OCI-LY1 (cell line): ENCODE measurements around the gene PATJ.

Experiments
- H2AFZ ChIP-seq: fragments of 200-600 bp; sonication (generic), shearing (Covaris generic); 2 replicates; pipeline ENCODE4 v1.6.0; 2014; ENCODE audit warnings: antibody characterized with exemption, mild to moderate bottlenecking, low read length
- H3F3A ChIP-seq: fragments of 200-600 bp; sonication (generic), shearing (Covaris generic); 2 replicates; pipeline ENCODE4 v1.6.0; 2014; ENCODE audit warnings: mild to moderate bottlenecking, antibody characterized with exemption, low read length, moderate library complexity; ENCODE audit not compliant: insufficient read depth
- H3K27ac ChIP-seq: fragments of 200-600 bp; sonication (generic); 2 replicates; pipeline ENCODE4 v1.5.1; 2014; ENCODE audit warnings: low read length, mixed run types, mild to moderate bottlenecking, low read depth; ENCODE audit not compliant: poor library complexity, severe bottlenecking
- H3K27me3 ChIP-seq: fragments of 200-600 bp; sonication (generic); 2 replicates; pipeline ENCODE4 v1.6.0; 2014; ENCODE audit warnings: antibody characterized with exemption, mild to moderate bottlenecking, low read length, moderate library complexity; ENCODE audit not compliant: insufficient read depth
- H3K36me3 ChIP-seq: fragments of 200-600 bp; sonication (generic); 2 replicates; pipeline ENCODE4 v1.6.1; 2014; ENCODE audit warnings: mild to moderate bottlenecking, antibody characterized with exemption, low read length, moderate library complexity, mixed read lengths; ENCODE audit not compliant: insufficient read depth
- H3K4me1 ChIP-seq: fragments of 200-600 bp; sonication (generic); 2 replicates; pipeline ENCODE4 v1.5.1; 2014; ENCODE audit warnings: mild to moderate bottlenecking, low read length, moderate library complexity; ENCODE audit not compliant: insufficient read depth, severe bottlenecking
- H3K4me2 ChIP-seq: fragments of 200-600 bp; sonication (generic), shearing (Covaris generic); 2 replicates; pipeline ENCODE4 v1.6.1; 2014; ENCODE audit warnings: low read length
- H3K4me3 ChIP-seq: fragments of 200-600 bp; sonication (generic); 2 replicates; pipeline ENCODE4 v1.5.1; 2014; ENCODE audit warnings: low read length, low read depth, mild to moderate bottlenecking, mixed read lengths; ENCODE audit not compliant: poor library complexity, severe bottlenecking
- H3K79me2 ChIP-seq: fragments of 200-600 bp; shearing (Covaris generic); 2 replicates; pipeline ENCODE4 v1.6.1; 2016; ENCODE audit warnings: mixed run types, low read length, mixed read lengths; ENCODE audit not compliant: insufficient read depth
- H3K9ac ChIP-seq: fragments of 200-600 bp; sonication (generic), shearing (Covaris generic); 2 replicates; pipeline ENCODE4 v1.6.1; 2014; ENCODE audit warnings: mild to moderate bottlenecking, low read length, mixed read lengths
- H3K9me2 ChIP-seq: fragments of 200-600 bp; sonication (generic), shearing (Covaris generic); 2 replicates; pipeline ENCODE4 v1.6.1; 2014; ENCODE audit warnings: low read depth, mild to moderate bottlenecking, low read length, mixed read lengths
- H3K9me3 ChIP-seq: fragments of 200-600 bp; shearing (Covaris generic); 2 replicates; pipeline ENCODE4 v1.6.1; 2014; ENCODE audit warnings: low read length, mixed read lengths
- H4K20me1 ChIP-seq: fragments of 200-600 bp; sonication (generic), shearing (Covaris generic); 2 replicates; pipeline ENCODE4 v1.6.0; 2016; ENCODE audit warnings: mild to moderate bottlenecking, low read length; ENCODE audit not compliant: insufficient read depth
- EZH2 ChIP-seq: fragments of 200-600 bp; sonication (generic), shearing (Covaris generic); IDR thresholded peaks from 2 replicates; pipeline ENCODE4 v1.8.0; 2017; ENCODE audit warnings: borderline replicate concordance, mixed run types, mild to moderate bottlenecking, antibody characterized with exemption, low read length, moderate library complexity, mixed read lengths
- TF ChIP-seq, protein P1 (sequence below): fragments of 200-600 bp; sonication (generic), shearing (Covaris generic); IDR thresholded peaks from 2 replicates; pipeline ENCODE4 v1.5.1; 2017; ENCODE audit warnings: mild to moderate bottlenecking, antibody characterized with exemption, low read length, moderate library complexity, mixed read lengths

The PATJ gene

DNA sequence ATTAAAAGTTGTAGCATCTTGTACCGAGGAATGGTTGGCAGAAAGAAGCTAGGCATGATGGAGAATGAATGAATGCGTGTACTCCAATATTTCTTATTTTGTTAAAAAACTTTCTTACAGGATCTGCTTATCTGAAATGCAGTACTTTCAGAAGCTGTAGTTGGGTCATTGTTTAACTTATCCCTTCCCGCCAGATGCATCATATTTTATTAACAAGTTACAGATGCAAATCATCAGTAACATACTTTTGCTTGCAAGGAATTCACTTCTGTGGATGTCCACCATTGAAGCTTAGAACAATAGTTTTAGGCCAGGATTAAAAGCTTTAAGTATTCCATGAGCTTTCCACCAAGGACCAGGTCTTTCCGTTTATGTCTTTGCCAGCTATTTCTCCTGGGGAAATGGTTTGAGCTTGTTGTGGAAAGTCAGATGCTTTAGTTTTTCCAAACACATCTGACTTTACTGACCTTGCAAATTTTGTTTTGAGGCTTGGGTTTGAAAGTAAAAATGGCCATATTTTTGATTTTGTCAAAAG, 65.4 kb downstream of the PATJ start:
- Histone ChIP-seq H3K79me2 (no peaks in the 10 kb centered on the region), H3K9me2 (no peaks in the 10 kb centered on the region), H2AFZ (no peak overlapping the region), H3K4me2 (no peak overlapping the region), H3K36me3 (0 out of 2 replicates have a peak, but pooled peaks cover 16% of the 10 kb centered on the region), H3K4me1 (no peaks in the 10 kb centered on the region), H3F3A (no peaks in the 10 kb centered on the region), H3K9me3 (no peaks in the 10 kb centered on the region), H3K9ac (no peak overlapping the region), H3K27me3 (no peaks in the 10 kb centered on the region), H4K20me1 (no peaks in the 10 kb centered on the region), H3K27ac (no peak overlapping the region), H3K4me3 (no peak overlapping the region)
- TF ChIP-seq EZH2 = no peak
- TF ChIP-seq, protein P1, sequence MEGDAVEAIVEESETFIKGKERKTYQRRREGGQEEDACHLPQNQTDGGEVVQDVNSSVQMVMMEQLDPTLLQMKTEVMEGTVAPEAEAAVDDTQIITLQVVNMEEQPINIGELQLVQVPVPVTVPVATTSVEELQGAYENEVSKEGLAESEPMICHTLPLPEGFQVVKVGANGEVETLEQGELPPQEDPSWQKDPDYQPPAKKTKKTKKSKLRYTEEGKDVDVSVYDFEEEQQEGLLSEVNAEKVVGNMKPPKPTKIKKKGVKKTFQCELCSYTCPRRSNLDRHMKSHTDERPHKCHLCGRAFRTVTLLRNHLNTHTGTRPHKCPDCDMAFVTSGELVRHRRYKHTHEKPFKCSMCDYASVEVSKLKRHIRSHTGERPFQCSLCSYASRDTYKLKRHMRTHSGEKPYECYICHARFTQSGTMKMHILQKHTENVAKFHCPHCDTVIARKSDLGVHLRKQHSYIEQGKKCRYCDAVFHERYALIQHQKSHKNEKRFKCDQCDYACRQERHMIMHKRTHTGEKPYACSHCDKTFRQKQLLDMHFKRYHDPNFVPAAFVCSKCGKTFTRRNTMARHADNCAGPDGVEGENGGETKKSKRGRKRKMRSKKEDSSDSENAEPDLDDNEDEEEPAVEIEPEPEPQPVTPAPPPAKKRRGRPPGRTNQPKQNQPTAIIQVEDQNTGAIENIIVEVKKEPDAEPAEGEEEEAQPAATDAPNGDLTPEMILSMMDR = no peak

DNA sequence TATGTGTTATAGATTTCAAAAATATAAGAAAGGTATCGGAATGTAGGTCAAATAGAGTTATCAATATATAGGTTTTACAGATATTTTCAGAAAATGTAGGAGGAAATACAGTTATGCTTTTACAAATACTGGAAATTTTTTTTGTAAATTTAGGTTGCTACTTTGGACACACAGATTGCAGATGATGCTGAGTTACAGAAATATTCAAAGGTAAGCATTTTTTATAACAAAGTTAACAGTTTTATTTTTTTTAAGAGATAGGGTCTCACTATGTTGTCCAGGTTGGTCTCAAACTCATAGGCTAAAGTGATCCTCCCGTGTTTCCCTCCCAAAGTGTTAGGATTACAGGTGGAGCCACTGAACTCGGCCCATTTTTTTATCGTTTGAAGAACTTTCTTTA, 66.0 kb downstream of the PATJ start:
- Histone ChIP-seq H3K27me3 (no peaks in the 10 kb centered on the region), H3K79me2 (no peaks in the 10 kb centered on the region), H3K9me2 (no peaks in the 10 kb centered on the region), H3F3A (no peaks in the 10 kb centered on the region), H2AFZ (no peak overlapping the region), H3K4me2 (no peak overlapping the region), H4K20me1 (no peaks in the 10 kb centered on the region), H3K4me1 (no peaks in the 10 kb centered on the region), H3K9me3 (no peaks in the 10 kb centered on the region), H3K9ac (no peak overlapping the region), H3K4me3 (no peak overlapping the region), H3K36me3 (0 out of 2 replicates have a peak, but pooled peaks cover 15% of the 10 kb centered on the region), H3K27ac (no peak overlapping the region)
- TF ChIP-seq, protein P1 = no peak
- TF ChIP-seq EZH2 = no peak

DNA sequence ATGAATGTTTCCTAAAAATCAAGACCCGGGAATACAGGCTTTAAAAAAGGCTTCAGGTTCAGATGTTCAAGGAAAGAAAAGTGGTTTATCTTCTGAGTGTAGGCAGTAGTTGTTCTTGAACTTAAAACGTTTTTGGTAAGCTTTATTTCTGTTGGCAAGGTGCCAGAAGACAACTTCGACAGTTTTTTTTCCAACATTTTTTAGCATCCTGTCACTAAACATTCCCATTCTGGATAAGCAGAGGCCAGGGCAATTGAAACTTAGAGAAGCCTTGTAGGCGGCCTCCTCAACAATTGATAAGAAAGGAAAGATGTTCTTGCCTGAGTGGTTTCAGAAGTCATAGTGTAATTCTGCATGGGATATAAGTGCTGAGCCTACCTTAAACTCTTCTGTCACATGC, 66.7 kb downstream of the PATJ start:
- no peaks in the 10 kb centered on the region for H3K4me1 ChIP-seq
- H3K4me3 ChIP-seq = no peak overlapping the region
- no peak overlapping the region for H3K4me2 ChIP-seq
- no peak for TF ChIP-seq EZH2
- TF ChIP-seq, protein P1 = no peak
- no peak overlapping the region for H3K27ac ChIP-seq
- no peaks in the 10 kb centered on the region for H3K9me3 ChIP-seq
- H2AFZ ChIP-seq = no peak overlapping the region
- no peaks in the 10 kb centered on the region for H3F3A ChIP-seq
- H3K9ac ChIP-seq = no peak overlapping the region
- no peaks in the 10 kb centered on the region for H3K27me3 ChIP-seq
- no peaks in the 10 kb centered on the region for H3K79me2 ChIP-seq
- H4K20me1 ChIP-seq = no peaks in the 10 kb centered on the region
- H3K36me3 ChIP-seq = 0 out of 2 replicates have a peak, but pooled peaks cover 10% of the 10 kb centered on the region
- H3K9me2 ChIP-seq = no peaks in the 10 kb centered on the region
